ENCODE data around the gene TBC1D2B. TPM values are rescaled to one million over a fixed set of nuclear protein-coding genes. Genes with fewer than 3 reads are reported as not detected.

TBC1D2B gene
- total and polyA plus RNA-seq, 8 donors, result 37.6 to 64.9 (median 49.2) TPM

- Histone ChIP-seq H3K4me1 (peaks cover 38 to 95% of the 10 kb centered on the region in 2 donors), H3K36me3 (peaks cover 0 to 10% of the 10 kb centered on the region in 2 donors)
- ATAC-seq, result peak; percentile 78
These were observed 20.7 kb downstream of the TBC1D2B start for GRCh38 chr15:78056714-78057269.

GRCh38 chr15:78055919-78056713 lies 21.4 kb downstream of the TBC1D2B start:
- peaks cover 0 to 10% of the 10 kb centered on the region in 2 donors for H3K36me3 ChIP-seq
- DNase-seq, result no peak
- H3K9me3 ChIP-seq, result no peaks in the 10 kb centered on the region
- H3K27ac ChIP-seq, result peak overlapping the region; percentile 68 to 82
- no peak overlapping the region for H3K4me3 ChIP-seq
- ATAC-seq, result peak; percentile 85
- intact Hi-C loops (cut with DNase I), result no loop called here
- no peaks in the 10 kb centered on the region for H3K27me3 ChIP-seq
- TF ChIP-seq CTCF (IDR thresholded peaks at IDR 0.05), result no peak
- peaks cover 35 to 95% of the 10 kb centered on the region in 2 donors for H3K4me1 ChIP-seq

More at GRCh38 chr15:78056714-78057269, 20.7 kb downstream of the TBC1D2B start:
- intact Hi-C loops (cut with DNase I), result no loop called here
- Histone ChIP-seq H3K27ac (peak overlapping the region; percentile 68 to 82), H3K27me3 (no peaks in the 10 kb centered on the region), H3K9me3 (no peaks in the 10 kb centered on the region), H3K4me3 (no peak overlapping the region)
- no peak for DNase-seq
- TF ChIP-seq CTCF (IDR thresholded peaks at IDR 0.05), result no peak

- Histone ChIP-seq H3K4me3 (no peak overlapping the region), H3K27me3 (no peaks in the 10 kb centered on the region), H3K27ac (peak overlapping the region in 1 of 2 donors; percentile 82), H3K36me3 (peaks cover 0 to 10% of the 10 kb centered on the region in 2 donors), H3K9me3 (no peaks in the 10 kb centered on the region), H3K4me1 (peaks cover 40 to 95% of the 10 kb centered on the region in 2 donors)
- intact Hi-C loops (cut with DNase I), result no loop called here
- DNase-seq (no peak), ATAC-seq (no peak)
- TF ChIP-seq CTCF (IDR thresholded peaks at IDR 0.05), result no peak
These were observed 22.5 kb downstream of the TBC1D2B start for GRCh38 chr15:78054966-78055365.

- Histone ChIP-seq H3K27me3 (no peaks in the 10 kb centered on the region), H3K4me3 (no peak overlapping the region), H3K9me3 (no peaks in the 10 kb centered on the region), H3K27ac (peak overlapping the region in 1 of 2 donors; percentile 82), H3K4me1 (peaks cover 45 to 95% of the 10 kb centered on the region in 2 donors), H3K36me3 (peaks cover 0 to 10% of the 10 kb centered on the region in 2 donors)
- DNase-seq, result no peak
- intact Hi-C loops (cut with DNase I), result no loop called here
- no peak for ATAC-seq
- TF ChIP-seq CTCF (IDR thresholded peaks at IDR 0.05), result no peak
These were observed 23.0 kb downstream of the TBC1D2B start for GRCh38 chr15:78054518-78054917.

- peak overlapping the region in 1 of 2 donors; percentile 78 for H3K27ac ChIP-seq
- H3K9me3 ChIP-seq, result no peaks in the 10 kb centered on the region
- no peak overlapping the region for H3K4me3 ChIP-seq
- H3K4me1 ChIP-seq, result peaks cover 55 to 95% of the 10 kb centered on the region in 2 donors
- ATAC-seq (no peak), DNase-seq (no peak)
- intact Hi-C loops (cut with DNase I), result no loop called here
- peaks cover 0 to 10% of the 10 kb centered on the region in 2 donors for H3K36me3 ChIP-seq
- TF ChIP-seq CTCF (IDR thresholded peaks at IDR 0.05), result no peak
- H3K27me3 ChIP-seq, result no peaks in the 10 kb centered on the region
These were observed 25.0 kb downstream of the TBC1D2B start for GRCh38 chr15:78052545-78052944.

All from left lung (tissue), 10 donors.